B cell (primary cell): ENCODE data around the gene KRTAP25-1. TPM values are rescaled to one million over a fixed set of nuclear protein-coding genes. Genes with fewer than 3 reads are reported as not detected.

Experiments
- ATAC-seq: fragments of 200-7000 bp; cut with Tn5 transposase; one replicate; pipeline ENCODE4 v1.10.0; 2021; ENCODE audit warnings: low read depth, mild to moderate bottlenecking, moderate number of reproducible peaks, moderate library complexity
- CTCF ChIA-PET: fragments of 350-600 bp; sonication (Branson Sonifier 250); formaldehyde crosslinking; loops from one replicate; lab custom pipeline; 2021; ENCODE audit warnings: antibody characterized with exemption, inconsistent platforms; lab: Charles Lee
- POLR2A ChIA-PET: fragments of 350-600 bp; sonication (Branson Sonifier 250); formaldehyde crosslinking; loops from one replicate; lab custom pipeline; 2021; ENCODE audit warnings: antibody characterized with exemption; lab: Charles Lee
- DNase-seq: peaks from one replicate; pipeline ENCODE4 v3.0.0; 2013
- H2AFZ ChIP-seq: 2 replicates; pipeline ENCODE4 v1.6.1; 2012; ENCODE audit warnings: mild to moderate bottlenecking, low read depth, low read length; ENCODE audit not compliant: insufficient read depth, poor library complexity, severe bottlenecking
- H3K27ac ChIP-seq, 2 donors: 1 replicate in 1 of 2; 2 replicates in 1 of 2; pipeline ENCODE4 v1.5.1; 2012 to 2013; ENCODE audit warnings: low read length in 2 of 2, mild to moderate bottlenecking in 2 of 2, moderate library complexity in 1 of 2
- H3K27me3 ChIP-seq, 4 experiments: fragments of 200-600 bp in 1 of 4; sonication (generic) in 1 of 4; replicated peaks in 1 of 4; 1 replicate in 2 of 4; 2 replicates in 2 of 4; pipeline versions ENCODE4 v1.6.1 to v1.7.0; 2013 to 2016; ENCODE audit warnings: low read length in 3 of 4, mild to moderate bottlenecking in 2 of 4, mixed read lengths in 1 of 4, moderate library complexity in 1 of 4; ENCODE audit not compliant: insufficient read depth in 4 of 4, control insufficient read depth in 3 of 4; ENCODE audit errors: control extremely low read depth in 1 of 4
- H3K36me3 ChIP-seq, 2 experiments: replicated peaks in 1 of 2; 1 replicate in 1 of 2; 2 replicates in 1 of 2; pipeline versions ENCODE4 v1.6.1 to v1.7.1; 2013; ENCODE audit warnings: low read length in 1 of 2; ENCODE audit not compliant: insufficient read depth in 2 of 2, control insufficient read depth in 1 of 2; ENCODE audit errors: control extremely low read depth in 1 of 2, extremely low read depth in 1 of 2
- H3K4me1 ChIP-seq, 2 donors: fragments of 200-600 bp in 1 of 2; sonication (generic) in 1 of 2; 1 replicate in 1 of 2; 2 replicates in 1 of 2; pipeline versions ENCODE4 v1.5.1 to v1.6.1; 2013 to 2017; ENCODE audit warnings: low read length in 2 of 2; ENCODE audit not compliant: control insufficient read depth in 2 of 2, insufficient read depth in 2 of 2
- H3K4me2 ChIP-seq: replicated peaks from 2 replicates; pipeline ENCODE3; 2012; ENCODE audit warnings: mild to moderate bottlenecking, low read depth, low read length; ENCODE audit not compliant: poor library complexity, severe bottlenecking
- H3K4me3 ChIP-seq, 5 experiments: fragments of 200-600 bp in 1 of 5; sonication (generic) in 1 of 5; 1 replicate in 3 of 5; 2 replicates in 2 of 5; pipeline versions ENCODE4 v1.5.1 to v1.7.0; 2011 to 2016; ENCODE audit warnings: low read length in 4 of 5, mild to moderate bottlenecking in 4 of 5, low read depth in 2 of 5, control low read depth in 1 of 5, moderate library complexity in 1 of 5; ENCODE audit not compliant: insufficient read depth in 1 of 5; ENCODE audit errors: control extremely low read depth in 1 of 5, extremely low read depth in 1 of 5
- H3K79me2 ChIP-seq: fragments of 200-600 bp; sonication (generic); one replicate; pipeline ENCODE4 v1.6.0; 2016; ENCODE audit warnings: low read length; ENCODE audit not compliant: control insufficient read depth, insufficient read depth
- H3K9ac ChIP-seq: fragments of 200-600 bp; sonication (generic); 2 replicates; pipeline ENCODE4 v1.6.1; 2017; ENCODE audit warnings: mild to moderate bottlenecking, low read length, moderate library complexity
- H3K9me3 ChIP-seq, 3 donors: one replicate each; pipeline versions ENCODE4 v1.6.1 to v1.7.1; 2013; ENCODE audit warnings: low read length in 2 of 3; ENCODE audit not compliant: control insufficient read depth in 2 of 3, insufficient read depth in 1 of 3; ENCODE audit errors: control extremely low read depth in 1 of 3
- H4K20me1 ChIP-seq: 2 replicates; pipeline ENCODE4 v1.6.0; 2012; ENCODE audit warnings: mild to moderate bottlenecking, low read length; ENCODE audit not compliant: insufficient read depth, control insufficient read depth, poor library complexity, severe bottlenecking
- H3K27ac Mint-ChIP-seq: one replicate; pipeline ENCODE4 v1.8.0; 2021; ENCODE audit warnings: mixed read lengths
- H3K27me3 Mint-ChIP-seq: one replicate; pipeline ENCODE4 v1.8.0; 2021; ENCODE audit warnings: mixed read lengths
- H3K4me1 Mint-ChIP-seq: one replicate; pipeline ENCODE4 v1.8.0; 2021; ENCODE audit warnings: mixed read lengths
- H3K4me3 Mint-ChIP-seq: one replicate; pipeline ENCODE4 v1.8.0; 2021; ENCODE audit warnings: mixed read lengths
- H3K9me3 Mint-ChIP-seq: one replicate; pipeline ENCODE4 v1.8.0; 2022; ENCODE audit warnings: mixed read lengths; ENCODE audit not compliant: insufficient read depth
- EZH2 ChIP-seq: IDR thresholded peaks from 2 replicates; pipeline ENCODE4 v1.6.1; 2012; ENCODE audit warnings: borderline replicate concordance, low read depth, mild to moderate bottlenecking, moderate library complexity, low read length; ENCODE audit not compliant: insufficient read depth, poor library complexity, severe bottlenecking
- WGBS: methylation state at CpG from one replicate; pipeline ENCODE4 v1.1.5; 2013; ENCODE audit warnings: missing lambda C conversion rate; ENCODE audit not compliant: insufficient coverage; 5-methylcytosine and 5-hydroxymethylcytosine counted together
- intact Hi-C: fragments of 100-400 bp; cut with micrococcal nuclease; formaldehyde crosslinking; loops from one replicate; pipeline ENCODE4 v1.10.0; 2022
- polyA plus RNA-seq: library from polyadenylated mRNA; depleted of rRNA; stranded (reverse); fragments of >200 nt; gene quantifications from 2 replicates; pipeline ENCODE4 v1.2.3, GENCODE V29; 2012
- total RNA-seq, 2 donors: library from RNA; stranded (reverse); fragments of 120-200 nt in 1 of 2; gene quantifications; 1 replicate in 1 of 2; 2 replicates in 1 of 2; pipeline versions ENCODE4 v1.2.3 to v1.2.4, GENCODE V29; 2013 to 2022
- TF ChIP-seq, protein P1 (sequence below): fragments of 200-600 bp; IDR thresholded peaks from one replicate; pipeline ENCODE4 v1.8.0; 2022; ENCODE audit warnings: antibody characterized with exemption, mild to moderate bottlenecking

Gene KRTAP25-1
- total and polyA plus RNA-seq, 2 donors (not counting 1 experiment from before 2014, with no cell fraction given): not detected

- Mint-ChIP-seq H3K4me1 (no peaks in the 10 kb centered on the region), H3K27me3 (no peaks in the 10 kb centered on the region), H3K27ac (no peak overlapping the region), H3K4me3 (no peak overlapping the region), H3K9me3 (no peaks in the 10 kb centered on the region)
- H2AFZ ChIP-seq: no peak overlapping the region
- no peak overlapping the region for H3K27ac ChIP-seq
- DNase-seq: no peak
- H3K9me3 ChIP-seq: peaks cover 0 to 4% (median 0%) of the 10 kb centered on the region in 3 donors
- no peaks in the 10 kb centered on the region for H3K27me3 ChIP-seq
- no peaks in the 10 kb centered on the region for H4K20me1 ChIP-seq
- TF ChIP-seq, protein P1, sequence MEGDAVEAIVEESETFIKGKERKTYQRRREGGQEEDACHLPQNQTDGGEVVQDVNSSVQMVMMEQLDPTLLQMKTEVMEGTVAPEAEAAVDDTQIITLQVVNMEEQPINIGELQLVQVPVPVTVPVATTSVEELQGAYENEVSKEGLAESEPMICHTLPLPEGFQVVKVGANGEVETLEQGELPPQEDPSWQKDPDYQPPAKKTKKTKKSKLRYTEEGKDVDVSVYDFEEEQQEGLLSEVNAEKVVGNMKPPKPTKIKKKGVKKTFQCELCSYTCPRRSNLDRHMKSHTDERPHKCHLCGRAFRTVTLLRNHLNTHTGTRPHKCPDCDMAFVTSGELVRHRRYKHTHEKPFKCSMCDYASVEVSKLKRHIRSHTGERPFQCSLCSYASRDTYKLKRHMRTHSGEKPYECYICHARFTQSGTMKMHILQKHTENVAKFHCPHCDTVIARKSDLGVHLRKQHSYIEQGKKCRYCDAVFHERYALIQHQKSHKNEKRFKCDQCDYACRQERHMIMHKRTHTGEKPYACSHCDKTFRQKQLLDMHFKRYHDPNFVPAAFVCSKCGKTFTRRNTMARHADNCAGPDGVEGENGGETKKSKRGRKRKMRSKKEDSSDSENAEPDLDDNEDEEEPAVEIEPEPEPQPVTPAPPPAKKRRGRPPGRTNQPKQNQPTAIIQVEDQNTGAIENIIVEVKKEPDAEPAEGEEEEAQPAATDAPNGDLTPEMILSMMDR: no peak
- TF ChIP-seq EZH2: no peak
- CTCF ChIA-PET: interaction anchor here (0.7 kb wide), 1 partner anchor 13 kb away, joined by 3 read pairs; the partner anchor contains the start of gene KRTAP24-1
- intact Hi-C loops: no loop called here
- no peak for ATAC-seq
- no peaks in the 10 kb centered on the region for H3K4me1 ChIP-seq
- H3K4me3 ChIP-seq: no peak overlapping the region
- no peak overlapping the region for H3K4me2 ChIP-seq
- no peak overlapping the region for H3K9ac ChIP-seq
- no peaks in the 10 kb centered on the region for H3K36me3 ChIP-seq
- WGBS: no CpG with 5 or more reads among the region's 3 CpGs
- POLR2A ChIA-PET: no interaction called here
- no peaks in the 10 kb centered on the region for H3K79me2 ChIP-seq
Observed at GRCh38 chr21:30269803-30270530, 19.3 kb downstream of the KRTAP25-1 start.

DNA sequence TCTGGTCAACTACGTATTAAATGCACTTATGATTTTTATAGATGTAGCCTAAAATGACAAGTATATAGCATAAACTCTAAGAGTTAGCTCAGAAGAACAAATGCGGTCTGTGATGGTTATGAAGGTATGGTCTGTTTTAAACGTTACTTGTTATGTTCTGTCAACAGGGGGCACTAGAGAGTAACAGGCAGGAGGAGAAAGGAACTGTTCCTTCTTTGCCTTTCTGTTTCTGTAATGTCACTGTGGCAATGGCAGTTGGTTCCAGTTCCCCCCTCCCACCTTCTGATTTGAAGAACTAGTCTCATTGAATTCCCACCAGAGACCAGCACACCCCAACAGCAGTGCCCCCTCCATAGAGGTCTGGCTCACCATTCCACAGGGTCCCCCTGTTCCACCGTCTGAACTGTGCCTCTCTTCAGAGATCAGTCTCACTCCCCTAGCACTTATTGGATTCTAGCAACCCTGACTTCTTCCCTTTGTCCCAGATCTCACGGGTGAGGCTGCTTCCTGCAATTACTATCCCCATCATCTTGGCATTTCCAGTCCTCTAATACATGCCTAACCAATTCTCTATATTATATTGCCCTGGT is 20.6 kb downstream of the KRTAP25-1 start:
- Mint-ChIP-seq H3K4me3 (no peak overlapping the region), H3K27ac (no peak overlapping the region), H3K9me3 (no peaks in the 10 kb centered on the region), H3K4me1 (no peaks in the 10 kb centered on the region), H3K27me3 (no peaks in the 10 kb centered on the region)
- 100% methylated on average over 2 of the region's 5 CpGs for WGBS
- no peak overlapping the region for H3K4me3 ChIP-seq
- H3K4me2 ChIP-seq: no peak overlapping the region
- H3K27ac ChIP-seq: no peak overlapping the region
- intact Hi-C loops: no loop called here
- no peaks in the 10 kb centered on the region for H3K36me3 ChIP-seq
- ChIA-PET CTCF (no interaction called here), POLR2A (no interaction called here)
- no peak overlapping the region for H2AFZ ChIP-seq
- no peaks in the 10 kb centered on the region for H4K20me1 ChIP-seq
- TF ChIP-seq EZH2: no peak
- TF ChIP-seq, protein P1: no peak
- no peak overlapping the region for H3K9ac ChIP-seq
- no peaks in the 10 kb centered on the region for H3K27me3 ChIP-seq
- H3K9me3 ChIP-seq: peaks cover 0 to 4% (median 0%) of the 10 kb centered on the region in 3 donors
- ATAC-seq: no peak
- no peaks in the 10 kb centered on the region for H3K79me2 ChIP-seq
- H3K4me1 ChIP-seq: no peaks in the 10 kb centered on the region
- DNase-seq: no peak
